LNCaP clone FGC (cell line): ENCODE measurements around the gene LOXL1.
A peak's percentile ranks its signal among the peaks of the same experiment; 100 is the strongest.

Source experiments
- DNase-seq: peaks from one replicate; pipeline ENCODE4 v3.0.0-alpha.2; 2011; ENCODE audit warnings: low read depth
- H3K4me3 ChIP-seq: 2 replicates; pipeline ENCODE4 v1.5.1; 2011; ENCODE audit warnings: mild to moderate bottlenecking, low read depth, low read length, control low read depth
- TF ChIP-seq, protein P1 (sequence below): IDR thresholded peaks from 2 replicates; pipeline ENCODE4 v1.5.1; 2012; ENCODE audit warnings: mild to moderate bottlenecking; ENCODE audit not compliant: control insufficient read depth, insufficient read depth; ENCODE audit errors: extremely low read depth

LOXL1 gene

DNA sequence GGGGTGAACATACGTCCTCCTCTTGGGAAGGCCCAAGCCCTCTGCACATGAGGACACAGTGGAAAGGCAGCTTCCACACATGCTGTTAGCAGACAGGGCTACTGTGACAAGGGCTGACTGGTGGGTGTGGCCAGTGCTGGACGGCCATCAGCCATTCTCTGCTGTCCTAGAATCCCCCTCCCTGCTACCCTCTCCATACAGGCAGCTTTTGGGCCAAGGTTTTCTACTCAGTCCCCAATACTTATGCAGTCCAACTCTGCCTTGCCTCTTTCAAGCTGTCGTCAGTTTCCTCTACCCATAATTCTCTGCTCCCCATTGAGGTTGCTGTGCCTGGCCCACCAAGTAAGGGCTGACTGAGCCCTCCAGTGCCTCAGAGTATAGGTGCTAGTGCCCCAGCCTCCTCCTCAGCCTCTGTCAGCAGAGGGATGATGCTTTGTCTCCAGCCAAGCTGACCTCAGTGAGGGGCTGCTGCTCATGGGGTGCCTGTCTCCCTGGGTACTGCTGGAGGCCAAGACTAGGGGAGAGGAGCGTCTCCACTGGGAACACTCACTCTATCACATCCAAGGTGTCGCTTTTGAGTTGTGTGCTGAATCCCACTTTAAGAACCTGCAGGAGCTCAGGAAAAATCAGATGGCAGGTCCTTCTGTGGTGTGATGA is 2.8 kb downstream of the LOXL1 start:
- H3K4me3 ChIP-seq, result no peak overlapping the region

DNA sequence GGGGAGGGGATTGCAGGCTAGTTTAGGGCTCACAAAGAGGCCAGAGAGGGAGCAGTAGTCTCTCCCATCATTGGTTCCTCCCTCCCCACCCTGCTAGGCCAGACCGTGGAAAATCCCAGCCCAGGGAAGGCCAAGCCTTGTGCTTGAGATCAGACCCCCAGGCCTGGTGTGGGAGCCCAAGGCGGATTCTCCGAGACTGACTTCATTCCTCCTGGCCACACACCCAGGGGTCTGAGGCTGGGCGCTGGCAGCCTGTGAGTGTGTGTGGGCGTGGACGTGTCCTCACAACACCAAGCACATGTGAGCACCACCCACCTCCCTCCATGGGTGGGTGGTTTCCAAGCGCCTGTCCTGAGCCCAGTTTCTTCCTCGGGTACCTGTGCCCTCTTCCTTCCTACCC is 4.1 kb downstream of the LOXL1 start:
- no peak overlapping the region for H3K4me3 ChIP-seq

More for the DNA sequence above, 2.8 kb downstream of the LOXL1 start:
- no peak for DNase-seq
- TF ChIP-seq, protein P1, sequence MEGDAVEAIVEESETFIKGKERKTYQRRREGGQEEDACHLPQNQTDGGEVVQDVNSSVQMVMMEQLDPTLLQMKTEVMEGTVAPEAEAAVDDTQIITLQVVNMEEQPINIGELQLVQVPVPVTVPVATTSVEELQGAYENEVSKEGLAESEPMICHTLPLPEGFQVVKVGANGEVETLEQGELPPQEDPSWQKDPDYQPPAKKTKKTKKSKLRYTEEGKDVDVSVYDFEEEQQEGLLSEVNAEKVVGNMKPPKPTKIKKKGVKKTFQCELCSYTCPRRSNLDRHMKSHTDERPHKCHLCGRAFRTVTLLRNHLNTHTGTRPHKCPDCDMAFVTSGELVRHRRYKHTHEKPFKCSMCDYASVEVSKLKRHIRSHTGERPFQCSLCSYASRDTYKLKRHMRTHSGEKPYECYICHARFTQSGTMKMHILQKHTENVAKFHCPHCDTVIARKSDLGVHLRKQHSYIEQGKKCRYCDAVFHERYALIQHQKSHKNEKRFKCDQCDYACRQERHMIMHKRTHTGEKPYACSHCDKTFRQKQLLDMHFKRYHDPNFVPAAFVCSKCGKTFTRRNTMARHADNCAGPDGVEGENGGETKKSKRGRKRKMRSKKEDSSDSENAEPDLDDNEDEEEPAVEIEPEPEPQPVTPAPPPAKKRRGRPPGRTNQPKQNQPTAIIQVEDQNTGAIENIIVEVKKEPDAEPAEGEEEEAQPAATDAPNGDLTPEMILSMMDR, result no peak

DNA sequence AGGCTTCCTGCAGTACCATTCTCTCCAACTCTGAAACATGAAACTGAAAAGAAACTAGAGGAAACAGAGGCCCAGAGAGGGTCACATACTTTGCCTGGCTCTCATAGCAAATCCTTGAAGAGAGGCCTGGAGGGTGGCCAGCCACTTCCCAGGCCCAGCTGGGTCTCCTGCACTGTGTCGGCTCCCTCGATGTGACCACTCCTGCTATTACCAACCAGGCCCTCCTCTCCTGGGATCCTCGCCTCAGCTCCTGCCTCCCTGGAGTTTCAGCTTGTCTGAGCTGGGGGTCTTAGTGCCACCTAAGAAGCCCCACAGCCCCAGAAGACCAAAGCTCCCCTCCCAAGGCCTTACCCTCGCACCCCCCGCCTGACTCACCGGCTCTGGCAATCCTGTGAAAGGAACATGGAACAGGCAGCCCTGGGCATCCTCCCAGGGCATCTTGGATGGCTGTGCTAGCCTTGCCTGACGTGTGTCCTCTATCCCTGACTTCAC is 4.6 kb downstream of the LOXL1 start:
- DNase-seq, result no peak
- TF ChIP-seq, protein P1, result no peak

More for the DNA sequence above, 4.1 kb downstream of the LOXL1 start:
- DNase-seq, result no peak
- TF ChIP-seq, protein P1, result no peak

DNA sequence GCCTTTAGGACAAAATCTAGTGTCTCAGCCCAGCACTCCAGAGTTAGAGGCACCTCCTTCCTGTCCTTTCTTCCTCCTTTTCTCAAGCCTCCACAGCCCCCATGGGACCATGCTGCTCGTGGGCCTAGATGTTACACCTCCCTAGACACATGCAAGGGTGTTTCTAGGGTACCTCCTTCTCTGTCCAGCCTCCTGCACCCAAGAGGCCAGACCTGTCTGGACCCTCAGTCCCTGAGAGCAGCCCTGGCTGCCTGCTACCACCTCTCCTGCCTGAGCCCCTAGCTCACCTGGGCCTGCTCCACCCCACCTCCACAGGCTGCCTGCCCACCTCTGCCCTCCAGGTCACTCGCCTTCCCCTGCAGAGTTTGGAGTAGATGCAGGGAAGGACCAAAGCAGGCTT is 5.2 kb downstream of the LOXL1 start:
- DNase-seq, result no peak
- TF ChIP-seq, protein P1, result no peak
- no peak overlapping the region for H3K4me3 ChIP-seq

More for the DNA sequence above, 4.6 kb downstream of the LOXL1 start:
- no peak overlapping the region for H3K4me3 ChIP-seq

DNA sequence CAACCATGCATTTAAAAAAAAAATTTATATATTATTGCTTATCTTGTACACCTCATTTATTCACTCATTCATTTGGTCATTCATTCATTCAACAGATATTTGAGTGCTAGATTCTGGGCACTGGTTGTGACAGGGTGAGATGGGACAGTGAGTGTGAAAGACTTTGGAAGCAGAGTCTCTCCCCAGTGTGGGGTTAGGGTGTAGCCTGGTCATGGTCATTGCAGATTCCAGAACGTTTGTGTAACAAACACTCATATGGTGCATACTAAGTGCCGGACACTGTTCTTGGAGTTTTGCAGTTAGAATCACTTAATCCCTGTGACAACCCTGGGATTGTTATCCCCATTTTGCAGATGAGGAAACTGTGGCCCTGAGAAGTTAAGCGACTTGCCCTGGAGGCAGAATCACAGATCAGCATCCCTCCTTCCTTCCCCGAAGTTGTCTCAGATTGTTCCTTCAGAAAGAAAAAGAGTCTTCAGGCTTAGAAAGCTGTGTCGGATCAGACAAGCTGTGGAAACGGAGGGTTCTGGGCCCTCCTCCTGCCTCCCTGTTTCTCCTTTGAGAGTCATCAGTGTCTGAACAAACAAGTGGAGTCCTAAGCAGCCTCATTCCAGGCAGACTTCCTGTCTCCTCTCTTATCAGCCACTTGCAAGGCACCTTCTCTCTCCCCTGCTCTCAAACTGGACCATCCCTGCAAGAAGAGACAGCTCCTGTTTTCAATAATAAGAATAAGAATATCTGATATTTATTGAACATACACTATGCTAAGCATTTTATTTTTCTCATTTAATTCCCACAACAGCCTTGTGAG is 6.3 kb downstream of the LOXL1 start:
- TF ChIP-seq, protein P1, result no peak
- no peak for DNase-seq
- H3K4me3 ChIP-seq, result no peak overlapping the region

DNA sequence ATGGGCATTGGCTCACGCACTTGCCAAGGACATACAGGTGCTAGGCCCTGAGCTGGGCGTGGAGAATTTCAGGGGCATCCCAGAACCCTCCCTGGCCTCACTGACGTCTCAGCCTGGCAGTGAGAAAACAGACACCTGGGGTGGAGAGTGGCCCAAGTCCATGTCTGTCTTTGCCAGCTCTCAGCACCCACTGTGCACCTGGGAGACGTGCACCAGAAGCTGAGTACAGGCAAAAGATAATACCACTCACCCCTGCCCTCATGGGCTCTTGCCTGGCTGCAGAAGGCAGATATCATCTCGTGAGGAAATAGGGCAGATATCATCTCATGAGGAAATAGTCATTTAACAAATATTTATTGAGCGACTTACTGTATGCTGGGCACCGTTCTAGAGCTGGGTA is 8.0 kb downstream of the LOXL1 start:
- TF ChIP-seq, protein P1, result no peak

More for the DNA sequence above, 8.0 kb downstream of the LOXL1 start:
- H3K4me3 ChIP-seq, result no peak overlapping the region
- peak; percentile 95 for DNase-seq
